ENCODE data around the gene C5orf22.

- no peak for TF ChIP-seq CTCF (conservative IDR thresholded peaks at IDR 0.05)
- no peak for TF ChIP-seq ZFX (IDR thresholded peaks at IDR 0.05)
Measured at GRCh38 chr5:31502506-31502905, 29.6 kb upstream of the C5orf22 start.
